Liver (tissue), 9 donors: ENCODE measurements around the gene FGFBP1. TPM values are rescaled to one million over a fixed set of nuclear protein-coding genes. Genes with fewer than 3 reads are reported as not detected.

Source experiments
- DNase-seq: peaks from one replicate; pipeline ENCODE4 v3.0.0-alpha.2; 2017; ENCODE audit warnings: low spot score
- H3K27ac ChIP-seq, 2 donors: one replicate each; pipeline ENCODE4 v1.7.0; 2013; ENCODE audit warnings: inconsistent platforms in 2 of 2, low read length in 2 of 2, control low read depth in 1 of 2, low read depth in 1 of 2, mild to moderate bottlenecking in 1 of 2
- H3K27me3 ChIP-seq, 4 donors: one replicate each; pipeline versions ENCODE4 v1.6.1 to v1.7.0; 2013; ENCODE audit warnings: low read length in 3 of 4, inconsistent platforms in 1 of 4, mild to moderate bottlenecking in 1 of 4, moderate library complexity in 1 of 4; ENCODE audit not compliant: control insufficient read depth in 4 of 4, insufficient read depth in 4 of 4
- H3K36me3 ChIP-seq, 4 donors: one replicate each; pipeline versions ENCODE4 v1.6.1 to v1.7.0; 2013; ENCODE audit warnings: low read length in 3 of 4, mild to moderate bottlenecking in 3 of 4, low read depth in 1 of 4, moderate library complexity in 1 of 4; ENCODE audit not compliant: control insufficient read depth in 4 of 4, insufficient read depth in 3 of 4
- H3K4me1 ChIP-seq, 4 donors: one replicate each; pipeline versions ENCODE4 v1.6.1 to v1.7.0; 2013; ENCODE audit warnings: low read length in 3 of 4, mild to moderate bottlenecking in 3 of 4, moderate library complexity in 1 of 4; ENCODE audit not compliant: control insufficient read depth in 4 of 4, insufficient read depth in 4 of 4
- H3K4me3 ChIP-seq, 3 donors: one replicate each; pipeline versions ENCODE4 v1.6.1 to v1.7.0; 2013; ENCODE audit warnings: low read length in 3 of 3, control low read depth in 1 of 3, low read depth in 1 of 3, mild to moderate bottlenecking in 1 of 3
- H3K9ac ChIP-seq, 2 donors: one replicate each; pipeline ENCODE4 v1.7.0; 2013; ENCODE audit warnings: low read length in 2 of 2, mild to moderate bottlenecking in 2 of 2, moderate library complexity in 2 of 2, control low read depth in 1 of 2, low read depth in 1 of 2
- H3K9me3 ChIP-seq, 4 donors: one replicate each; pipeline versions ENCODE4 v1.6.1 to v1.7.0; 2013; ENCODE audit warnings: low read length in 3 of 4; ENCODE audit not compliant: control insufficient read depth in 4 of 4
- ATF3 ChIP-seq: IDR thresholded peaks from 2 replicates; pipeline ENCODE4 v1.6.1; 2016; ENCODE audit warnings: antibody characterized with exemption
- HNF4A ChIP-seq, 2 donors: conservative IDR thresholded peaks; 2 replicates each; pipeline ENCODE4 v1.6.1; 2016; ENCODE audit warnings: antibody characterized with exemption in 2 of 2, mild to moderate bottlenecking in 2 of 2
- MAX ChIP-seq: IDR thresholded peaks from 2 replicates; pipeline ENCODE4 v1.6.1; 2016; ENCODE audit warnings: antibody characterized with exemption
- WGBS: extraction: QIAGEN DNeasy Blood & Tissue Kit; methylation state at CpG from one replicate; pipeline ENCODE4 v1.1.7; 2013; 5-methylcytosine and 5-hydroxymethylcytosine counted together
- polyA plus RNA-seq, 2 donors: library from polyadenylated mRNA; stranded (reverse) in 1 of 2; unstranded in 1 of 2; fragments of 200-250 nt in 1 of 2; fragments of >200 nt in 1 of 2; fragmentation: Nextera tagmentation in 1 of 2; extraction: Ambion mirVana in 1 of 2; gene quantifications; one replicate each; pipeline versions ENCODE4 v1.2.1 to v1.2.3, GENCODE V29; 2013 to 2015
- total RNA-seq, 2 donors: library from RNA; depleted of rRNA; stranded (reverse); fragments of >200 nt; gene quantifications; one replicate each; pipeline ENCODE4 v1.2.3, GENCODE V29; 2014
- donor health status: healthy.
- donor health status: healthy.
- donor health status: healthy.
- donor health status: healthy.
- donor health status: healthy.

FGFBP1 gene
- total and polyA plus RNA-seq, 4 donors = not detected

DNA sequence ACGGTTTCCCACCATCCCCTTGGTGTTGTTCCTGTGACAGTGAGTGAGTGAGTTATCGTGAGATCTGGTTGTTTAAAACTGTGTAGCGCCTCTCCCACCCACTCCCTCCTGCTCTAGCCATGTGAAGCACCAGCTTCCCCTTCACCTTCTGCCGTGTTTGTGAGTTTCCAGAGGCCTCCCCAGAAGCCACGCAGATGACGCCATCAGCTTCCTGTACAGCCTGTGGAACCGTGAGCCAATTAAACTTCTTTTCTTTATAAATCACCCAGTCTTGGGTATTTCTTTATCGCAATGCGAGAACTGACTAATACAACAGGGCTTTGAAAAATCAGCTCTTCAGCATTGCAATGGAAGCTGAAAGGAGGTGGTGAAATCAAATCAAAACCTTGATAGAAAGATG is 50.0 kb downstream of the FGFBP1 start:
- Histone ChIP-seq H3K4me3 (no peak overlapping the region), H3K4me1 (no peaks in the 10 kb centered on the region), H3K36me3 (no peaks in the 10 kb centered on the region), H3K27me3 (no peaks in the 10 kb centered on the region), H3K9me3 (no peaks in the 10 kb centered on the region), H3K27ac (no peak overlapping the region), H3K9ac (no peak overlapping the region)
- WGBS = 90% methylated on average over 9 of the region's 9 CpGs
- TF ChIP-seq MAX (no peak), HNF4A (conservative IDR thresholded peaks at IDR 0.05) (no peak), ATF3 (no peak)
- no peak for DNase-seq

Other genes with a start within 250 kb of the FGFBP1 start
- 10 to 100 TPM in 1 of 2 donors, 1 to 10 TPM in 1; 7.7 to 12.1 TPM for gene BST1, start 235.7 kb downstream of the FGFBP1 start, total RNA-seq
- gene BST1, start 235.7 kb downstream of the FGFBP1 start, polyA plus RNA-seq = 10 to 100 TPM in 1 of 2 donors, 1 to 10 TPM in 1; 3.7 to 13.2 TPM
- 1 to 10 TPM; 6.1 to 9.4 TPM for gene CD38, start 160.4 kb downstream of the FGFBP1 start, total RNA-seq
- 1 to 10 TPM; 3.2 to 4.5 TPM for gene CD38, start 160.4 kb downstream of the FGFBP1 start, polyA plus RNA-seq
- gene FGFBP2, start 24.4 kb upstream of the FGFBP1 start, total RNA-seq = under 1 TPM in 1 of 2 donors, not detected in 1; 0.25 TPM
- gene FGFBP2, start 24.4 kb upstream of the FGFBP1 start, polyA plus RNA-seq = under 1 TPM; 0.14 to 0.60 TPM
- 1 to 10 TPM; 3.8 to 5.2 TPM for gene PROM1, start 145.3 kb upstream of the FGFBP1 start, total RNA-seq
- 1 to 10 TPM; 1.2 to 3.6 TPM for gene PROM1, start 145.3 kb upstream of the FGFBP1 start, polyA plus RNA-seq